OCI-LY1 (cell line): Measurements from ENCODE around the gene SFN.

Experiments
- EZH2 ChIP-seq: fragments of 200-600 bp; sonication (generic), shearing (Covaris generic); IDR thresholded peaks from 2 replicates; pipeline ENCODE4 v1.8.0; 2017; ENCODE audit warnings: borderline replicate concordance, mixed run types, mild to moderate bottlenecking, antibody characterized with exemption, low read length, moderate library complexity, mixed read lengths
- TF ChIP-seq, protein P1 (sequence below): fragments of 200-600 bp; sonication (generic), shearing (Covaris generic); IDR thresholded peaks from 2 replicates; pipeline ENCODE4 v1.5.1; 2017; ENCODE audit warnings: mild to moderate bottlenecking, antibody characterized with exemption, low read length, moderate library complexity, mixed read lengths

DNA sequence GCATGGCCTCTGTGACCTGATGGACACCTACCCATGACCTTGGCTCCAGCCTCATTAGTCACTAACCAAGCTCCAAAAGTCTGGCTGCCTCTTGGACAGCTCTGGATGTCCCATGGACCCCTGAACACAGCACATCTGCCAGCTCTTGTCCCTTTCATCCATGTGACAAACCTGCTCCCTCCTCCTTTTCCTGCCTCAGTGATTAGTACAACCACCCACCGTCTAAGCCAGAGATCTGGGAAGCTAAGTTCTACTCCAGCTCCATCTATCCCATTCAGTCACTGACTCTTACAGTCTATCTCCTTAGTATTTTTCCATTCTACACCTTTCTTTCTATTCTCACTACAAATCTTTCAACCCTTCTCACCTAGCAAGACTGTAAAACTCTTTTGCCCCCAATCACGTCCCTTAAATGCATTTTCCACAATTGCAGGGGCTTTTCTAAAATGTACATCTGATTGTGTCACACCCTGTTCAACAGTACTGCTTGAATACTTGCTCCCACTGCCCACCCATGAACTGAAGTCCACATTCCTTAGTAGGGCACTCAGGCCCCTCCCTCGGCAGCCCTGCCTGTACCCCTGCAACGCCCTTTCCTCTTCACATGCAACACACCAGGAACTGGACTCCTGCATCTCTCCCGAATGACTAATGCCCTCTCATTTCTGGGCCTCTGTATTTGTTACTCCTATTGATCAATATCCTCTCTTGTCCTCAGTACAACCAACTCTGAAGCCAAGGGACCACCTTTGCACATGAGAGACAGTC is 19.9 kb downstream of the SFN start:
- no peak for TF ChIP-seq EZH2
- TF ChIP-seq, protein P1, sequence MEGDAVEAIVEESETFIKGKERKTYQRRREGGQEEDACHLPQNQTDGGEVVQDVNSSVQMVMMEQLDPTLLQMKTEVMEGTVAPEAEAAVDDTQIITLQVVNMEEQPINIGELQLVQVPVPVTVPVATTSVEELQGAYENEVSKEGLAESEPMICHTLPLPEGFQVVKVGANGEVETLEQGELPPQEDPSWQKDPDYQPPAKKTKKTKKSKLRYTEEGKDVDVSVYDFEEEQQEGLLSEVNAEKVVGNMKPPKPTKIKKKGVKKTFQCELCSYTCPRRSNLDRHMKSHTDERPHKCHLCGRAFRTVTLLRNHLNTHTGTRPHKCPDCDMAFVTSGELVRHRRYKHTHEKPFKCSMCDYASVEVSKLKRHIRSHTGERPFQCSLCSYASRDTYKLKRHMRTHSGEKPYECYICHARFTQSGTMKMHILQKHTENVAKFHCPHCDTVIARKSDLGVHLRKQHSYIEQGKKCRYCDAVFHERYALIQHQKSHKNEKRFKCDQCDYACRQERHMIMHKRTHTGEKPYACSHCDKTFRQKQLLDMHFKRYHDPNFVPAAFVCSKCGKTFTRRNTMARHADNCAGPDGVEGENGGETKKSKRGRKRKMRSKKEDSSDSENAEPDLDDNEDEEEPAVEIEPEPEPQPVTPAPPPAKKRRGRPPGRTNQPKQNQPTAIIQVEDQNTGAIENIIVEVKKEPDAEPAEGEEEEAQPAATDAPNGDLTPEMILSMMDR = no peak
